NCI-H1930 (cell line): ENCODE measurements around the gene SGPP1.
"Not testable (repeated sequence)": the region's sequence is repeated elsewhere in the genome, so short reads cannot be mapped to it uniquely, and the experiment has no call there.

Experiments used
- DNase-seq, 2 experiments: peaks; one replicate each; lab custom pipeline; 2025; lab: John Stamatoyannopoulos, UW

The SGPP1 gene

DNA sequence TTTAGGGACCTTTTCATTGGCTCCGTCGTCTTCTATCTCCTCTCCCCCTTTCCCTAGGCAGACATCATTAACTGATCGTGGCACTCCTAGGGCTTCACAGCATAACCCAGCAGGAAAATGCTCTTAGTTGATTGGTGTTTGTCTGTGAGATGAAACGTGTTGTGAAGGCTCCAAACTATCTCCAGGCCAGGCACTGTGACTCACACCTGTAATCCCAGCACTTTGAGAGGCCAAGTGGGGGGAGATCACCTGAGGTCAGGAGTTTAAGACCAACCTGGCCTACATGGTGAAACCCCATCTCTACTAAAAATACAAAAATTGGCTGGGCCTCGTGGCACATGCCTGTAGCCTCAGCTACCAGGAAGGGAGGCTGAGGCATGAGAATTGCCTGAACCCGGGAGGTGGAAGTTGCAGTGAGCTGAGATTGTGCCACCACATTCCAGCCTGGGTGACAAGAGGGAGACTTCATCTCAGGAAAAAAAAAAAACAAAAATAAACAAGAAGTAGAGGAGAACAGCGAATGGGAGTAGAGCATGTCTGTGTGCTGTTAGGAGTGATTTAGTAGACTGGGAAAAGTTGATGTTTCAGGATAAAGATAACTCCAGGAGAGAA, 53.9 kb downstream of the SGPP1 start:
- DNase-seq, result no peak

DNA sequence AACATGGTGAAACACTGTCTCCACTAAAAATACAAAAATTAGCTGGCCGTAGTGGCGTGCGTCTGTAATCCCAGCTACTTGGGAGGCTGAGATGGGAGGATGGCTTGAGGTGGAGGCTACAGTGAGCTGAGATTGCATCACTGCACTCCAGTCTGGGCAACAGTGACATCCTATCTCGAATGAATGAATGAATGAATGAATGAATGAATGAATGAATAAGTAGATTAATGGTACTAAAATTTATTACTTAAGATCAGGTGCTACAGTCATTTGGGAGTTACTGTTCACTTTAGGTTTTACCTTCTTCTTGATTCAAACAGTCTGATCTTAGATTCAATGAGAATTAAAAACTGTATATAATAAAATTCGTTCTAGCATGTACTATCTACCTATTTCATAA, 54.6 kb downstream of the SGPP1 start:
- DNase-seq, result no peak

DNA sequence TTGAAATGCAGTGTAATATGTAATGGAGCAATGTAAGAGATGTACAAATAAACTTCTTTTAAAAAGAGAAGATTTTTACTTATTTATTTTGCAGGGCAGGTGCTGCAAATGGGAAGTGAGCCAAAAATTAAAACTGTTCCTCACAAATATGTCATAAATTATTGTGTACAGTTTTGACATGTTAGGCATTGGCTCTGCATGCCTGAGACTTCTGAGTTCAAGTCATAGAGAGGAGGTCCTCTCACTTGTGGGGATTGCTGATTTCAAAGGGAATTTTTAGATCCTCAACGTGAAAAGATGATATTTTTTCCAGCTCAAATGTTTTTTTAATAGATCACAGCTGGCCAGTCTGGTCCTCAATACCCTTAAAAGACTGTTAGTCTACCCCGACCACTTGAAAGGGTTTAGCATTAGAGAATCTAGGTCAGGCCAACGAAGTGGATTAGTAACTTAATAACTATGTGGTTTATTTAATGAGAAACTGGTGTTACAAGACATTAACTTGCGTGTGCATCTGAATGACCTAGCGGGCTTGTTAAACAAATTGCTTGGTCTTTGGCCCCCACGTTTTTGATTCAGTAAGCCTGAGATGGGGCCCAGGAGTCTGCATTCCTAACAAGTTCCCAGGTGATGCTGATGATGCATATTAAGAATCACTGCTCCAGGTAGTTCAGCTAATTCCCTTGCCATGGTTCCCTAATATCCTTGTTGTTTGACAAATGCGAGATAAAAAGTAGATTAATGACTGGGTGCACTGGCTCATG, 55.3 kb downstream of the SGPP1 start:
- no peak for DNase-seq

DNA sequence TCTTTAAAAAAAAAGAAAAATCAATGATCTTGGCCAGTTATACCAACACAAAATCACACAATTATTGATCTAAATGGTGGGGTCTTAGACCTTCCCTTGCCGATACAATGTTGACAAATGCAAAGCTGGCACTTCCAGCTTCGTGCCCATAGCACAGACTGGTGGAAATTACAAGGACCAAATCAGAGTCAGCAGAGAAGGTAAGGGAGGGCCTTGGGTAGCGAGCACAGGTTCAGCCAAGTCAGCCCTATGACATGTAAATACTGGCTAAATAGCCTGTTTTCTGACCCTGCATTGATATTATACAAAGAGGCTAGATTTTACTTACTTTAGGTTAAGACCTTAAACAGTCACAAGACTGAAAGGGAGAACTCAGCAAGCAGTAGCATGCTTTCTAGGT, 55.9 kb downstream of the SGPP1 start:
- no peak for DNase-seq

DNA sequence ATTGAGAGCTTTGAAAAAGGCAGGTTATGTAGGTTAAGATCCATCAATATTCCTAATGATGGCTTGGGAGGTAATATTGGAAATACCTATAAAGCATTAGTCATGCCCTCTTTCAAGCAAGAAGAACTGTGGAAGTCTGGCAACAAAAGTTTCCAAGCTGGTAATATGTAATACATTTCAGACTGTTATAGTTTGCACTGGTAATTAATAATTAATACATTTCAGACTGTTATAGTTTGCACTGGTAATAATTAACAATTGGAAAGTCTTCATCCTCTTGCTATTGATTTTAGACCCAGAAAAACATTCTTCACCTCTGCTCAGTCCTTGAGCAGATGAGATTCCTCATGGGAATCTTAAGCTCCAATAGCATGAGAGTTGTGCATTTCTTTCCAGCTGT, 57.2 kb downstream of the SGPP1 start:
- no peak for DNase-seq

DNA sequence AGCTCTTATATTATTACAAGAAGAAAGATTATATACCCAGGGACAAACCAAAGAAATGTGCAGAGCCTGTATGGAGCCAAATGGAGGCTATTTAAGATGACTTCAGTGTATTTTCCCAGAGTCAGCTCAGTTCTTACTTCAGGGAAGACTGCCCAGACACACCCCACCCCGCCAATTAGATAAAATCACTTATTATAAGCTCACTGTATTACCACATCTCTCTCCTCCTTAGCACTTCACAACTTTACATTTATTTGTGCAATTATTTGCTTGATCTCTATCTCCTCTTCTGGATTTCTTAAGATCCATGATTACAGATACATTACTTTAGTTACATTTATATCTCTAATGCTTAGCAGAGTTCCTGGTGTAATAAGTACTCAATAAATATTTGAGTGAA, 61.5 kb downstream of the SGPP1 start:
- no peak for DNase-seq

DNA sequence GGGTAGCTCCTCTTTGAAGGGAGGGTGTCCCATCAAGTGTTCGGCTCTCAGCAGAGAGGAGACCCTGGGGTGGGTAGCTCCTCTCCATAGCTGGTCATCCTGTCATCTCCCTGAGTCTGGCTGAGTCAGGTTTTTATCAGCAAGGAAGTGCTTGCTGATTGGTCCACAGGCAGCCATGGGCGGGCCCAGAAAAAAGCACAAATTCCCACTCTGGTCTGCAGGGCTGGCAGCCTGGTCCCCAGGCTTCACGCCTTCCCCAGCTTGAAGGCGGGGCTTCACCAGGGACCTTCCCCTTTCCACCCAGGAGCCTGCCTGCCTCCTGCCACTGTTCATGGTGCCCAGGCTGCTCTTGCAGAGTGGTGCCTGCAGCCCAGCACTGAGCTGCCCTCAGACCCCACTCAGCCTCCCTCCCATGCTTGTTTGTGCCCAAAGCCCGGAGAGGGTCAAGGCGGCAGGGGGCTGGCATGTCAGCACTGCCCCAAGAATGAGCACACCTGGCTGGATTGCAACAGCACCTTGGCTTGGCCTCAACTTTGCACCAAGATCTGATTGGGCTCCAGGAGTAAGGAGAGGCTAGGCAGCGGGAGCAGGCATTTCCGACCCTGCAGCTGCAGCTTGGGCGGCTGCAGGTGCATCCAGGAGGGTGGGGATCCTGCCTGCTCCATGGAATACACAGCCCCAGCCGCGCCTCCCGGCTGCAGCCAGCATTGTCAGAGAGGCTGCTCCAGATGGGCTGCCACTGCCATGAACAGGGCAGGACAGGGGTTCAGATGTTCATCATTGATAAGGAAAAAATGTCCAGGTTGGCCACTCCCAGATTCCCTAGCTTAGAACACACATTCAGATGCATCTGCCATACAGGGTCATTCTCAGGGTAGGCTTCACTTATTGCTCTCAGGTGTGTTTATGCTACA, 64.2 kb downstream of the SGPP1 start:
- no peak for DNase-seq

DNA sequence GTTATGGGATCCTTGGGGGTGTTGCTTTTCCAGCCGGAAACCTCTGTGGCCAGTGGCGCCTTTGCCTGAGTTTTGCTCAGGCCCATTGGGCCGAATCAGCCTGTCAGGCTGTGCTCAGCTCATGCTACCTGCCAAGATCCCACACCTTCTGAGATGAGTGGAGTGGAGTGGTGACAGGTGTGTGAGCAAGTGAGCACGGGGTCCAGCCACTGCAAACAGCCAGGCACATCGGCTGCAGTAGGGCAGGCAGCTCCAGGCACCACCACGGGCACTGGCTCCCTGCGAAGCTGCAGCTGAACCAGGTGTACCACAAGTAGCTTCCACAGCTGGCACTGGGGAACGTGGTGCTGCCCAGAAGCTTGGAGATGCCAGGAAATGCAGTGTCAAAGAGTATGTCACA, 65.1 kb downstream of the SGPP1 start:
- DNase-seq, result no peak

DNA sequence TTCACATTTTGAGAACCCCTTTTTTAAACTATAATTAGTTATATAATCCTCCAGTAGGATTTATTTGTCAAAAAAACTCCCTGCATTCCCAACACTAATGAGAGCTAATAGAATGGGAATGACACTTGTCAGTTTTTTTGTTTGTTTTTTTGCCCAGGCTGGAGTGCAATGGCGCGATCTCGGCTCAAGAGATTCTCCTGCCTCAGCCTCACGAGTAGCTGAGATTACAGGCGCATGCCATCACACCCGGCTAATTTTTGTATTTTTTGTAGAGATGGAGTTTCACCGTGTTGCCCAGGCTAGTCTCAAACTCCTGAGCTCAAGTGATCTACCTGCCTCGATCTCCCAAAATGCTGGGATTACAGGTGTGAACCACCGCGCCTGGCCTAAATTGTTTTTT, 66.0 kb downstream of the SGPP1 start:
- not testable (repeated sequence) for DNase-seq

DNA sequence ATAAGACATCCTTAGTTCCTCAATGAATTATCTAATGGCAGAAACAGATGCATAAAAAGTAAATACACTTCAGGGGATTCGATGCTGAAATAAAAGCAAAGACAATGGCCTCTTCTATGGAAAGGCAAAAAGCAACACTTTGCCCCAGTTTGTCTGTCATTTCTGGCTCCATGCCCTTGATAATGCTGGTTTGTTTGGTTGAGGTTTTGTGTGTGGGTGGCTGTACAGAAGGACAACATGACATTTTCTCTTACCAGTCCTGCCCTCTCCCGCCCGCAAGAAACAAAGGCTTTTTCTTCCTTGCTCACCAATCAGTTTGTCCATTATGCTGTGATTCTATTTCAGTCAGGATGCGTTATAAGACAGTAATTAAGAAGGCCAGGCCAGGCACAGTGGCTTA, 68.1 kb downstream of the SGPP1 start:
- DNase-seq, result no peak

DNA sequence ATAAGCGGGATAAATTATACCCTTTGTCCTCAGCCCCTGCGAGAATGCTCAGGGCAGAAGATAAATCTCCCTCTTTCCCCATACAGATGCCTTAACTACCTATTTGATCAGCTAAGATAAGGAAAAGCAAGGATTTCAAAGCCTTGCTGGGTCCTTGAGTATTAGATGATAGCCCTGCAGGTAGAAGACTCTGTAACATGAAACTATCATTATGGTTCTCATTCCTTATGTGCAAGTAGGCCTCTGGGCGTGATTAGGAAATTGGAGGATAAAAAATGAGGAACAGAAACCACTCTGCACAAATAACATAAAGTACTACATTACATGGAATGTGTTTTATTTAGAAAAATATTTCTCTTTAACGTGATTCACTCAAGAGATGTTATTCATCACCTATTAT, 71.7 kb downstream of the SGPP1 start:
- DNase-seq, result no peak

DNA sequence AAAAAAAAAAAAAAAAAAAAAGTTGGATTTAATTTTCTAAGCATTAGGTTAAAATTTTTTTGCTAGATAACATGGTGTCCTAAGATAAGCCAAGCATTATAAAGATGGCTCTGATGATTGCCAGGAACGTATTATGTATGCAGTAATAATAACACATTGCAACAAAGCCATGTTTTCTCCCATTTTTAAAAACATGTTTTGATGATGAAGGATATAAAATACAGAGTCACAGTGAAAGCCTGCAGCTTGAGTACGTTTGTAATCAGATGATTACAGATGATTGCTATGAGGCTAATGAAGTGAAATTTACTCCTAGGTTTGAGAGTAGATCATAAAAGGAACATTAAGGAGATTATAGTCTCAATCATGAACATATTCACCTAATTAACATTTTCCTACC, 72.9 kb downstream of the SGPP1 start:
- no peak for DNase-seq

DNA sequence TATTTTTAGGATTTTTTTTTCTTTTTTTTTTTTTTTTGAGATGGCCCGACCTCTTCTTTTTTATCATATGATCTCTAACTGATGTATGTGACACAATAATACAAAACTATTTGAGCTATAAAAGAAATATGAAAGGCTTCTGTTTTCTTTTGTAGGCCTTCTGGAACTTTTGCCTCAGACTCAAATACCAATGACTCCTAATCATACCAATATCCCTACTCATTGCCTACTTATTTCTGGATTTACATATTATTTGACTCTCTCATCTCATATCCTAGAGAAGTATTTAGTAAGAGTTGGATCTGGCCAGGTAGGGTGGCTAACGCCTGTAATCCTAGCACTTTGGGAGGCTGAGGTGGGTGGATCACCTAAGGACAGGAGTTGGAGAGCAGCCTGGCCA, 73.5 kb downstream of the SGPP1 start:
- DNase-seq, result no peak

DNA sequence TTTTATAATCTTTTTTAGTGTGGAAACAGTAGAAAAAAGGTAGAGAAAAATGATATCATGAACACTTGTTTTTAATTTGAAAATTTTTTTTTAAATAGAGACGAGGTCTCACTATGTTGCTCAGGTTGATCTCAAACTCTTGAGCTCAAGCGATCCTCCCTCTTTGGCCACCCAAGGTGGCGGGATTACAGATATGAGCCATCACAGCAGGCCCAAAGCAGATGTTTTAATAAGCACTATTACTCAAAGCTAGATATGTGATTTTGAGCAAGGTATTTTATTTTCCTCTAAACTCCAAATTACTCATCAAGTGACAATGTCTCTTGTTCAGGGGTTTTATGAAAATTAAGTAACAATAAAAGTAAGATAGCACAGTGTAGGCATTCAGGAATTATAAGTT, 75.5 kb downstream of the SGPP1 start:
- DNase-seq, result no peak

DNA sequence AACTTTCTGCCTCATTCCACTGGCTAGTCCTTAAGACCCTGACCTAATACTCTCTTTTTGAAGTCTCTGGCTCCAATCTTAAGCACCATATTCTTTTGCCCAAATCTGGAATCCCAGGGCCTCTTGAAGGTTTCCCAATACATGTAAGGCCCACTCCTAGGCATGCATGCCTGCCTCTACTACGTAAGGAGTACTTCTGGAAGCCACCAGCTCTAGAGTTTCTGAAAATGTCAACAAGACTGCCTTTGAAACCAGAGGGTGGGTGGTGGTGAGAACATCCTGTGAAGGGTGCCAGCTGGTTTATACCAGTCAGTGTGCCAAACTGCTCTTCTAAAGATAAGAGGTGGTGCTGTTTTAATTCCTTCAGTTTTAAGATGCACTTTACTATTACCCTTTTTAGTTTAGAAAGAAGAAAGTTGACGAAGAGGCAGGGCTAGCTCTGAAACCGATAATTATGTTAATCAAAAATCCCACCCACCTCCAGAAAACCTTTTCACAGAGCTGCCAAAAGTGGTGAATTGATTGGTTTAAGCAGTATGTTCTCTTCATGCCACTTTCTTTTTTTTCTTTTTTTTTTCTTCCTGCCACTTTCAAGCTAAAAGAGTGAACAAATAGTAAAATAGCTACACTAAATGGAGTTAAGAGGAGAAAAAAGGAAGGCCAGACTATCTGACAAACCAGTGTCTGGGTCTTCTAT, 77.5 kb downstream of the SGPP1 start:
- no peak for DNase-seq

DNA sequence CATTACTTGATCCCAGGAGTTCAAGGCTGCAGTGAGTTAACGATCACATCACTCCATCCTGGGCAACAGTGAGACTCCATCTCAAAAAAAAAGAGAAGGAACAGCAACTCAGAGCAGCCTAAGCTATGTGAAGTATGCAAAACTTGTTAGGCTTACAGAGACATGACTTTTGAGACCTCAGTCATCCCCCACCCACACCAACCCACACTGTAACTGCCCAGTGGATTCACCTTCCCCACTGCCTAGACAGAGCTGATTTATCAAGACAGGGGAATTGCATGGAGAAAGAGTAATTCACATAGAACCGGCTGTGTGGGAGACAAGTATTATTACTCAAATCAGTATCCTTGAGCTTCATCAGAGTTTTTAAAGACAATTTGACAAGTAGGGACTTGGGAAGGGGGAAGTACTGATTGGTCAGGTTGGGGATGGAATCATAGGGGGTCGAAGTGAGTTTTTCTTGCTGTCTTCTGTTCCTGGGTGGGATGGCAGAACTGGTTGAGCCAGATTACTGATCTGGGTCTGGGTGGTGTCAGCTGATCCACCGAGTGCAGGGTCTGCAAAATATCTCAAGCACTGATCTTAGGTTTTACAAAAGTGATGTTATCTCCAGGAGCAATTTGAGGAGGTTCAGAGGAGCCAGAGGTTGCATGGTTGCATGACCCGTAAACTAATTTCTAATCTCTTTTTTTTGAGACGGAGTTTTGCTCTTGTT, 80.0 kb downstream of the SGPP1 start:
- no peak for DNase-seq

DNA sequence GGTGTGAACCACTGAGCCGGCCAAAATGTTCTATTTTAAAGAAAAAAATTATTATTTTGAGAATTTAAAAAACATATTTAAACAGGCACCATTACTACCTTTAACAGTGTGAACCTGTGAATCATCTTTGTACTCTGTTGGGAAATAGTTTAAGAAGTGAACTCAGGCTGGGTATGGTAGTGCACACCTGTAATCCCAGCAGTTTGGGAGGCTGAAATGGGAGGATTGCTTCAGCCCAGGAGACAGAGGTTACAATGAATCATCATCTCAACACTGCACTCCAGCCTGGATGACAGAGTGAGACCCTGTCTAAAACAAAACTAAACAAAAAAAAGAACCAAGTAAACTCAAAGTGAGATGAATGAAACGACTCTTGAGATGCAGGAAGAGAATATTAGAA, 83.1 kb downstream of the SGPP1 start:
- DNase-seq, result no peak

DNA sequence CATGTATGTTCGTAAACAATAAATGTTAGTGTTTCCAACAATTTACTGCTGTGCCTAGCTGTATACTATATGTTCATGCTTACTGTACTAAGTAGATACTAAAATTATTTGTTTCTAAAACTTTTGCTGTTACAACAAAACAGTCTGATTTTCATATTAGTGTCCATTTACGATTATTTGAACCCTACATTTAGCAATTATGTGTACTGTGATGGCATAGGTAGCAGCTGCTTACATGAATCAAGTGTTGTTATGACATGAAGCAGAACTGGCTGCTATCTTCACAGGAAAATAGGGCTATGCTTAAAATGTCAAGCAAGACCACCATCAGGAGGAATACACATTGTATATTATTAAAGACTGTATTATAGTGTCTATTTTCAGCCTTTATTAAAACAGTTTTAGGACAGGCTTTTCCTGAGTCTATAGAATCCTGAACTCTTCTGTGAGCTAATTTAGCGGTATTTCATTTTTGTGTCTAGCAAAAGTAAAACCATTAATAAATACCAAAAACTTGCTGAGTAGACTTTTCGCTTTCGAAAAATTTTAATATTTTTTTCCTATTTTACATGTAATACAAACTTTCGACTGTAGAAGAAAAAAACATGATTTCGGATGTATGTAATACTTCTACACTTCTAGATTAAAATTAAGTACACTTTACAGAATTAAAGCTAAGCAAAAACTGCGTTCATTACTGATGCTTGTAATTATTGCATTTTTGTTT, 85.0 kb downstream of the SGPP1 start:
- DNase-seq, result no peak

DNA sequence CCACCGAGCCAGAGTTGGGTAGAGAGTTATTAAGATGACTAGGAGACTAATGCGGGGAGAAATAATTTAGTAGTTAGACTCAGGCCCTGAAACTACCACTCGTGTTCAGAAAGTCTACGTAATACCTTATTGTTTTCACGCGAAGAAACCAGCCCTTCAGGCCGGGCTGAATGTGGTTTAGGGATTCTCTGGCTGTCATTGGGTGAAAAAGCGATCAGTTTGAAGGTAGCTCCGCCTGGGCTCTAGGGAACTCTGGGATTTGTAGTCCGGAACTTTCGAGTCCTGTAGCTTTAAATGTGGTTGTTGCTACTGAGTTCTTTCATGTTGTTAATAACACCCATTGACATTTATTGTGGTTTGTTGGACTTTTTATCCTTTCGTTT, 85.6 kb downstream of the SGPP1 start:
- peak; percentile 89 to 90 for DNase-seq

DNA sequence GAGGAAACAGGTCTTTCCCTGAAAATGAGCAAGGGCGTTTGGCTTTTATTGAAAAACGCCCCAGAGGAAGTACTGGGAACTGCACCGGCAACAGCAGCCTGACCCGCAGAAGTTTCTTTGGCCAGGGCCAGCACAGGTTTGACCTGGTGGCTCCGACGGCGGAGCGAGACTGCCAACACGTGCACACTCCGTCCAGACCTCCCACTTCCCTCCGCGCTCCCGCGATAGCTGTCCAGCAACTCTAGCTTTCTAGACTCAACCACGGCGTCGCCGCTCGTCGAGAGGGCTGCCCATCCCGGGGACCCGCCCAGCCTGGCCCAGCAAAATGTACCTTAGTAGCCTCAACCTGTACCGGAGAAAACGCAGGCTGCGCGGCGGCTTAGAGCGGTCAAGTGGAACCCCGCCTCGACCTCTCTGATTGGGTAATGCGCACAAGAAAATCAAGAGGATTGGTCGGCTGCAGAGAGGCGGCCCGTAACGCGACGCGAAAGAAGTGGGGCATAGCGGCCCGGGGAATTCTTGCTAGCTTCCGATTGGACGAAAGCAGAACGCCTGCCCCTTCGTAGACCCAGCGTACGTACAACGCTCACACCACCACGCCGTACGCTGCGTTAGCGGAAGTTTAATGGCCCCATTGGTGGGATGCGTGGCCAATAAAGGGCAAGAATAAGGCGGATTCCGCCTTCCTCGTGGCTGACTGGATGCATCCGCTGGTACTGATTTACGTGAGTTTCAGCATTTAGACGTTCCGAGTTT, 86.2 kb downstream of the SGPP1 start, which contains the start of gene WDR89:
TSS of gene WDR89 (minus strand) at position 399 of the 756 bp plus-strand sequence. CDS start 41,929 bp downstream, outside the sequence.
- peak; percentile 98 for DNase-seq
